Activated CD4-positive, alpha-beta T cell treated with anti-CD3 and anti-CD28 coated beads, Interleukin-2, Interleukin-4, amounts not matched to agents 100 ng/mL and 50 ng/mL, durations not matched to agents 16 hours and 8 hours (primary cell): ENCODE data around the gene NIPSNAP3A.

Experiments
- DNase-seq: peaks from one replicate; pipeline ENCODE4 v3.0.0-alpha.2; 2020; ENCODE audit warnings: low spot score

Gene NIPSNAP3A

DNA sequence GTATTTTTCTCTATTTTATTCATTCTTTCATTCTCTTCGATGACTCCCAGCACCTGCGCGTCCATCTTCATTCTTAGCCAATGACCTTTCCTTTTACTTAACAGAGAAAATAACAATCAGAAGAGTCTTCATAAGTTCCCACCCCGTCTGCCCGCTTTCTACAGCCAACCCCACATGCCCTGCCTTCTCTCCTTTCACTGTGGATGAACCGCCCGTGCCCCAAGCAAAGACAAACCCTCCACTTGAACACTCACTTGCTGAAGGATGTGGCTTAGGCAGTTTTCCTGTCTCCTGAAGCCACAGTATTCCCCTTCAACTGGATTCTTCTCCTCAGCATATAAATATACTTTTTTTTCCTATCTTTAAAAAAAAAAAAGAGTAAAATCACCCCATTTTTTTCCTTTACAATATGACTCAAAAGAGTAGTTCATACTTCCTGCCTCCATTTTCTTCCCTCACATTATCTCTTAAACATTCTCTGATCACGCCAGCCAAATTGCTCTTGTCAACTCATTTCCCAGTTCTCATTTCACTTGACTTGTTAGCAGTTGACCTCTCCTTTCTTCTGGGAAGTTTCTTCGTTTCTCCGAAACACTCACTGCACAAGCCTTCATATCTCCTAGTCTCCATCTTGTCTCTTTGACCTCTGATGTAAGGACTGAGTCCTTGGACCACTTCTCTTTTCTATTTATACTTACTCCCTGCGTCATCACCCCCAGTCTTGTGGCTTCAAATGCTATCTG, 27.5 kb downstream of the NIPSNAP3A start:
- DNase-seq = peak; percentile 30

DNA sequence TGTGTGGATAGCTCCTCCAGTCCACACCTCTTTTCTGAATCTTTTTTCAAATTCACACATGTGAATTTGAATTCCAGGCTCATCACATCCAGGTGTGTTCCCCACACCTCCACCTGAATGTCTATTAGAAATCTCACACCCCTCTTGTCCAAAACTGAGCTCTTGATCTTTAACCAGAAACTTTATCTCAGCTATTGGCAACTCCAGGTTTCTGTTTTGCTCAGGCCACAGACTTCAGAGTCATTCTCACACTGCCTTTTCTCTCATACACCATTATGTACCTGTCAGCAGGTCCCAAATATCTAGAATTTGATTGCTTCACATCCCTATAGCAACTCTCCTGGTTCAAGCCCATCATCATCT, 28.1 kb downstream of the NIPSNAP3A start:
- DNase-seq = peak; percentile 14

DNA sequence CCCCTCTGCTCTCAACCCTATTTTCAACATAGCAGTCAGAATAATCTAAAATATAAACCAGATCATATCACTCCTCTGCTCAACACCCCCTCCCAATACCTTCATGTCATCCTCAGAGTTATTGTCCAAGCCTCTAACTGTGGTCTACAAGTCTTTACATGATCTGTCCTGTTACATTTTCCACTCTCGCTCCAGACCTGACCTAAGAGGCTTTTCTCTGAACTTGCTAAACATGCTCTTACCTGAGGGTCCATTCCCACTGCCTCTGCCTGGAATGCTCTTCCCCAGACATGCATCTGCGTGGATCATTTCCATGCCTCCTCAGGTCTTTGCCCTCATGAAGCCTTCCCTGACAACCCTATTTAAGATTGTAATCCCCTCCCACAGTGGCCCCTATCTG, 28.5 kb downstream of the NIPSNAP3A start:
- no peak for DNase-seq

DNA sequence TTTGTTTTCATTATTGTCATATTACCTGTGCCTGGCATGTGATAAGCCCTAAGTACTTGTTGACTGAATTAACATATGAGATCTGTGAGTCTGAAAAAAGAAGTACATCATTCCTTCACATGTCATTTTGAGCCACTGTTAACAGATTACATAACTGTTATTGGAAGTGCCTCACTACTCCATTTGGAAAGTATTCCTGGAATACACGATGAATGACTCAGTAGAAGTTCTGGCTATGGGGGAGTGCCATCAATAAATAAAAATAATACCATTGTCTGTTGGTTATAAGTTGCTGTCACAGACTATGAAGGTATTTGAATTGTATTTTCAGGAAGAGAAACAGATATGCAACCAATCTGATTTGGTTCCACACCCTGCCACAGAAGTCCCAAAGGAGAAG, 29.3 kb downstream of the NIPSNAP3A start:
- DNase-seq = no peak

DNA sequence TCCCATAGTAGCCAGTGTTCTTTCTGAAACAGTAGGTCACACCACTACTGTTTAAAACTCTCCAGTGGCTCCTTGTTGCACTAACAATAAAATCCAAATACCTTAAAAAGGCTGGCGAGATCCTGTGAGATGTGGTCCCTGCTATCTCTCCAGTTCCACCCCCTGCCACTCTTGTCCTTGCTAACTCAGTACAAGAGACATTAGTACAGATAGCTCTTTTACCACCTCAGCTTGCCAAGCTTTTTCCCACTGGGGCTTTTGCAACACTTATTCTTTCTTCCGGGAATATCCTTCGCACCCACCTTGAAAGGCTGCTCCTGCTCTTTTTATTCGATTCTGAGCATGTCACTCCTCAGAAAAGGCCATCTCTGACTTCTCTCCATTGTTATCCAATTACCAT, 31.3 kb downstream of the NIPSNAP3A start:
- DNase-seq = no peak

DNA sequence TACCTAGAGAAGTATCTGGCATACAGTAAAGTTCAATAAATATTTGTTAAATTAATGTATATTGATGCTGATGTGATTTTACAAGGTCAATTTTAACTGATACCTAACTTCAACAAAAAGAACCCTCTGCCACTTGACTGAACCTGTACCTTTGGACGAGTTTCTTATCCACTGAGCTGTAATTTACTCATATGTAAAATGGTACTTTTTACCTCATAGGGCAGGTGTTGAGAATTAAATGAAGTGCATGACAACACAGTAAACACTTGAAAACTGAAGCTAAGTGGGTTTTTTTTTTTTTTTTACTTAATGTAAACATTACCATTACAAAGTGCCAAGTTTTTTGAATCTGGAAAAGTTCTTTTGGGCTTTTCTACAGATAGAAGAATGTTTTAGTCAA, 31.9 kb downstream of the NIPSNAP3A start:
- DNase-seq = no peak

DNA sequence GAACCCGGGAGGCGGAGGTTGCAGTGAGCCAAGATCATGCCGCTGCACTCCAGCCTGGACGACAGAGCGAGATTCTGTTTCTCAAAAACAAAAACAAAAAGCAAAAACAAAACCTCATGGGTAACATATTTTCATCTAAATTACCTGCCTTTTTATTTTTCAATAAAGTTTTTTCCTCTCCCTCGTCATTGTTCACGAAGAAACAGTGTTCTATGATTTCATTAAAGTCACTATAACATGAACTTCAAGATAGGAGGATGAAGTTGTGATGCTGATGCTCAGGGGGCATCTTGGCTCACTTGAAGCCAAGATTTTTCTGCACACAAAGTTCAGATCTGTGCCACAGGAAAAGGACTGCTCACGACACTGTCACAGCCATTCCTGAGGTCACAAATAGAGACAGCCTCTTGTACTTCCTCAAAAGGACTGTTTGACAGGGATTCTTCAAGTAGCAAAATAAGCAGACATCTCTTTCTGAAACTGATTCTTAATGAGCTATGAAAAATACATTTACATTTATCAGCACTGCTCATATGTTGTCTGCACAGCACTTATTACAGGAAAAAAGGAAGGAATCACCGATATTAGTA, 32.6 kb downstream of the NIPSNAP3A start:
- DNase-seq = no peak

DNA sequence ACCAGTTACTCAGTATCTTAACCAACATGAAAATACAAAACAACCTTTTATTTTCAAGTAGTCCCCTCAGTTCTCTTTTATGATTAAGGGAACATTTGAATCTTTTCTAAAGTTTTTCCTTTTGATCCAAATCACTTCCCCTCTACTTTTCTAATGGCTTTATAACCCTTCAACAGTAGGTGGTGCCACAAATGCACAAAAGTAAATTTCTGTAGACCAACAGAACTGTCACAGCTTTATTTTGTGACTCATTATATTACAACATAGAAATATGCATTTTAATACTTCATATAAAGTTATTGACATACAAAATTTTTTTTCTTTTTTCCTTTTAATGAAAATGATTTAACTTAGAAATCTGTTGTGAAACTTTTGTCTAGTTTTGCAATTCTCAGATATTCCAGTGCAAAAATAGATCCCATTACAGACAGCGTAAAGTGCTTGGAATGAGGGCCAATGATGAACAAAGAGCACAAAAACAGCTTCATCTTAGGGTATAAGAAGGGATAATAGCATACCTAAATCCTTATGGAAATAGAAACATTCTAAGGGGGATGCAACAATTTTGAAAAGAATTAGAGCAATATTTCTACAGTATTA, 33.4 kb downstream of the NIPSNAP3A start:
- DNase-seq = peak; percentile 22

DNA sequence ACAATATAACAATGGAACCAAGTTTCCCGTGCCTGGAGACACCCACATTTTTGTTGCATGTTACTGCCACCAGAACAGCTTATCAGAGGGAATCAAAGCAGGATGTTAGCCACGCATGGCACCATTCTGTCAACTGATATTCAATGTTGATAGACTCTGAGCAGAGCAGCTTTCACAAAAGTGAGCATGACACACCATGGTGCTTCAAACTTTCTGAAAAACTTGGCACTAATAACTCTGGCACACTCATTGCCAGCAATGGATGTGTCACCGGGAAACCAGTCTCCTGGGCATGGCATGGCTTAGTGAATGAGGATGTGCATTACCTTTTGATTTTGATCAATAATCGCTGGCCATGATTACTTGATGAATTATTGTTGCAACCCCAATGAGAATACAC, 36.1 kb downstream of the NIPSNAP3A start:
- DNase-seq = no peak

DNA sequence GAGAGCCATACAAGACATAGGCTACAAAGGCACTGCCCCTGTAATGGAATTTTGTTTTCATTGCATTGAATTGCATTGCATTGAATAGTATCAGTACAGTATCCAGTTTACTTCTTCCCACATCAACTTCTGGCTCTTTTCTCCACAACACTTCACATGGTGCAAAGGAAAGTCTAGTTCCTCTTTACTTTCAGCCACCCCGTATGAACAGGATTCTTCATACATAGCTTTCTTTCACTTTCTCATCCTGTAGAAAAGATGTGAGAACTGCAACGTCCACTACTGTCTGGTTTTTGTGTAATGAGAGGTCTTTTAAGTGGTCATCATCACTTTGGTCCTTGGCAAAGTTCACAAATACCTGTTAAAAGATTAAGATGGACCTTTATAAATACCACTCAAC, 36.6 kb downstream of the NIPSNAP3A start:
- DNase-seq = no peak

DNA sequence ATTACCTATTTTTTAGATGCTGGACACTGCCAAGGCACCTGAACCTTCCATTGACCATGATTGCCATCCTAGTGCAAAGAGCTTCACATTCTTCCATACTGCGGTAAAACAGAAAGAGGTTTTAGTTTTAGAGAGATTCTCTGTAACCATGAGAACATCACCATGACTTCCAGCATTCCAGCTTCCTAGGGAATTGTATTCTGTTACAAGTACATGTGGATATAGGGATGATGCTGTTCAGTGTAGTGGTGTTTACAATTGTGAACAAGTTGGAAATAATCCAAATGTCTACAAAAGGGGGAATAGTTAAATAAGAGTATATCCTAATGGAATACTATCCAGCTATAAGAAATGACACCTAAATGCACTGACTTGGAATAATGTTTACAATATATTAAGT, 38.8 kb downstream of the NIPSNAP3A start:
- DNase-seq = no peak

DNA sequence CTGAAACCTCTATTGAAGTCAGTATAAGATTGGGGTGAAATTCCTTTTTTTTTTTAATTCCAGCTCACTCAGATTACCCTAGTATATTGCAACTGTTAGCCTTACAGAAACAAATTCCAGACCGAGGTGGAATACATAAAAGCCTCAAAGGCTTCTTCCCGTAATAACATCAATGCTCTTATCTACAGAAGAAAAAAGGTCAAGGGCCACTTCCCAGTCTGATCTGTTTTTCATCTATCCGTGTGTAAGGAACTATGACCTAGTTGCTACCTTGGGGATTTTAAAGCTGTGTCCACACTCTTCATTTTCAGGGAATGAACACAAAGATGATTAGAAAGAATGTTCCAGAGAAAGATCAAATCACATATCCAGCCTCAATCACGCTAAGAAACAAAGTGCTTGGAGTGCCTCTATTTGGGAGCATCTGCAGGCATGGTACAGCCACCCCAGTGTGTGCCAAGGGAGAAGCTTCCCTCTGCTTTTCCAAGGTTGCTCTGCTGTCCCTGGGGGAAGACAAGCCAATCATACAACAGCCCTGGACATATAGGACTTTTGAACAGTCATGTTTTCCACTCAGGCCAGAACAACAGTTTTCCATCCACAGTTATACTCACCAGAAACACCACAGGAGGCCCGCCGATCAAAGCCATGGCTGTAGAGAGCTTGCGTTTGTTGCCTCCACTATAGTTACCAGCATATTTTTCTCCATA, 40.0 kb downstream of the NIPSNAP3A start:
- no peak for DNase-seq

DNA sequence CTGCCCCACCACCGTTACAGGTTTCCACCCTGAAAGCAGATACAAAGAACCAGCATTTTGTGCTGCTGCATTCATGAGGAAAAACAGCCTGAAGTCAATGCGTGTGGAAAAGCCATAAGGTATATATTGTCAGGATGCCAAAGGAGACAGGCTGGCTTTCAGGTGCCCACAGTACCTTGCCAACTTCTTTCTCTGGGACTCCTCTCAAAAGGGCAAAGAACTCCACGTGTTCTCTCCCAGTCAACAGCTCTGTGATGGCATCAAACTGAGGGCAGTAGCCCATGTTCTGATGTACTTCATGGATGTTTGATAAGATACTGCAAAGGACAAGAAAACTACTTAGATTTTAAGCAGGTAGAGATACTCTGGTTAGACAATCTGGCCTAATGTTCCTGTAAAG, 40.8 kb downstream of the NIPSNAP3A start:
- no peak for DNase-seq

DNA sequence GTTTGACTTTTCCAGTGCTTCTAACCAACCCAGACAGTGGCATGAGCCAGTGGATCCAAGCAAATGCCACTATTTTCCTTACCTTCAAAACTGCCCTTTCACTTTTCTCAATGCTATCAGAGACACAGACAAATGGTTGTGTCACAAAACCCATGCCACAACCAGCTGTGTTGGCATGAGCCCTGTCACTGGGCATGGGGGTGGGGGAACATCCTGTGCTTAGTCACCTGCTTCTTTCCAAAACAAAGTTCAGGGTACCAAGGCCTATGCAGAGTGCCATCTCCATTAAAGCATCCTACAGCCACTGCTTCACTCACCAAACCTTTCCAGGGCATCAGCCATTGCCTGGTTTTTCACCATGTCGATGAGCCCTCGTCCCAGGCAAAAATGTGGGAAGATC, 46.6 kb downstream of the NIPSNAP3A start:
- no peak for DNase-seq

DNA sequence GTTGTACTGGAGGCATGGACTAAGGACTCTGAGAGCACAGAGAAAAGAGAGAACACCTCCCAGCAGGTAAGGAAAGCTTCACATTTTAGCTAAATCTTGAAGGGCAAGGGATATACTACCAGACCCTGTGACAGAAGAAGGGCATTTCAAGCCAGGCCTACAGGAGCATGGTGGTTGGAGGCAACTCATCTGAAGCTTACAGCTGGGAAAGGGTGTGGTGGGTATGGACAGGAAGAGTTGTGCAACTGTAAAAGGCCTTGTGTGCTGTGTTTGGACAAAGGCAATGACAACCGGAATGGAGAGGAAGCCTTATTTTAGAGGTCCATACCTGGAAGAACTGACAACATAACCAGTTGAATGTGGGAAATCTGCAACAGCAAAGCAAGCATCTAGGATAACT, 47.6 kb downstream of the NIPSNAP3A start:
- DNase-seq = no peak

DNA sequence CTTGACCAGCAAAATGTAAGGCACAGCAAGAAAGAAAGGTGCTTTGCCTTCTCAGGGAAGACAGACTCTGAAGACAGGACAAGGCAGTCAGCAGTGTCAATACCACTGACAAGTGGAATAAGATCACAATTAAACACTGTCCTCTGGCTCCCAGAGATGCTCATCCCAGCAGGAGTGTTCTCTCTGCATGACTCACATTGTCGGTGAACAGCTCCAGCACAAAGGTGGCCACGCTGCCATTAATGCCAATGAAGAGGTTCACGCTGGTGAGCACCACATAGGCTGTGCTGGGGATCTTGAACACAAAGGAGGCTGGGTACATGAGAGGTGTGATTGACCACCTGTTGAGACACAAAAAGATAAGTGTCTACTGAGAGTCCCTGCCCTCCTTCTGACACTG, 48.4 kb downstream of the NIPSNAP3A start:
- DNase-seq = no peak

DNA sequence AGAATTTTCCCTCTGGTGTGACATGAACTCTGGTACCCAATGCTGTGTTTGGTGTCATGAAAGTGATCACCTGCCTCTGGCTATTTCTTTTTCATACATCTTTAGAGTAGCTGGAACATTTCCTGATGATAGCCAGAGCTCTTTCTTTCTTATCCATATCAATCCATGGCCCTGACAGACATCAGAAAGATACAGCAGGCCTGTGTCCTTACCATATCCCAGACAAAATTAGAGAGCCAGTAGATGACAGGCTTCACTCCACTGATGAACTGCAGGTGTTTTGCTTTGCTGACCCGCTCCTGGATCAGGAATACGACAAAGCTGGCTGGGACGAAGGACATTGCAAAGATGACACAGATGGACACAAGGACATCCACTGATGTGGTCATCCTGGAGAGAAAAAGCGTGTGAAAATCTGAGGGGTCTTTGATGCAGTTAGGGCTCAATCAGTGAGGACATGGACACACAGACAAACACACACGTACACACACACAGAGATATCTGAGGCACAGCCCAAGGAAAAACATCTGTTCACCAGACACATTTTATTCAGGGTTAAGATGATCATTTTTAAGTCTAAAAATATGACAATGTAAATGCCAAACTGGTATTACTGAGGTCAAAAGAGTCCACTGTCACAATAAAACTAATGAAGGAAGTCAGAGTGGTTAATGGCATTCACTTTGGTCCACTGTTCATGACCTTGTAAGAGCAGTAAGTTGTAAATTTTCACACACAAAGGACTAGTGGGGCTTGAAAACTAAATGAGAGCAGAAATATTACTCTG, 50.9 kb downstream of the NIPSNAP3A start:
- DNase-seq = no peak

DNA sequence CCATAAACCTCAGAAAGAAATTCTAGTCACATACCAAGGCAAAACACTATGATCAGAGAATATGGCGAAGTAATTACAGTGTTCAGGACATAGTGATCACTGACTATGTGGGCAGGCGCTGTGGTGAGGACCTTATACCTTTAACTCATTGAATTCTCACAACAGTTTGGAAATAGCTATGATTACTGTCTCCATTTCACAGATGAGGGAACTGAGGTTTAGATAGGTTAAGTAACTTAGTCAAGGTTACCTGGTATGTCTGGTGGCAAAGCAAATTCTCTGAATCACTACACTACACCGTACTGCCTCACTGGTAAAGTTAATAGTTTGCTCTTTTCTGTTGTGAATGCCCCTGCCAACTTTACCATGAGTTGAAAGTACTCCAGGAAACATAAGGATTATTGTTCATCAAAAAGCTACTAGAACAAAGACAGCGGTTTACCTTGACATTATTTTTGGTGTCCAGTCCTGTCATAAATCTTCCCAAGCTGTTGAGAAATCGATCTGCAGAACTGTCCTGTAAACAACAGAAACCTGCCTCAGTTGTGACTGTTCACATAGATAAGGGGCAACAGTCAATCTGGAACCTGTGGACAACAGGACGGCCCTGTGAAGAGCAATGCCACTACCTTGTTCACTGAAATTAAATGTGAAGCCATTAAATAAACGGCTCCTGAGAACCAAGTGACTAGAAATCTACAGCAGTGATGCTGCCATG, 52.7 kb downstream of the NIPSNAP3A start:
- DNase-seq = no peak

DNA sequence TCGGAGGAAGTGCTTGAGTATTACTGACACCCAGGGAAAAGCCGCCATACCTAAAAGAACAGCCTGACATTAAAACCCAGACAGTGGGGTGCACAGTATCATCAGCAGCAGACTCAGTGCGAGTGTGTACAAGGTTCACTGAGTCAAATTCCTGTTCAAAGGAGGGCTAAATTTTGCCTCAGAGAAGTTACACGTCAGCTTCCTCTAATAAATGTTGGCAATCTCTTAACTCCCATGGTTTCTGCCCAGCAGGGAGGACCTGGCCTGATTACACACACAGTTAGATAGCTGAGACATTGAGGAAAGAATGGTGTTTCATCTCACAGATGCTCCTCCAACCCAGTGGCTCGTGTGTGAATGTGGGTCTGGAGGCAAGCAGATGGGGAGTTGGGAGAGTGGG, 54.6 kb downstream of the NIPSNAP3A start:
- DNase-seq = no peak

DNA sequence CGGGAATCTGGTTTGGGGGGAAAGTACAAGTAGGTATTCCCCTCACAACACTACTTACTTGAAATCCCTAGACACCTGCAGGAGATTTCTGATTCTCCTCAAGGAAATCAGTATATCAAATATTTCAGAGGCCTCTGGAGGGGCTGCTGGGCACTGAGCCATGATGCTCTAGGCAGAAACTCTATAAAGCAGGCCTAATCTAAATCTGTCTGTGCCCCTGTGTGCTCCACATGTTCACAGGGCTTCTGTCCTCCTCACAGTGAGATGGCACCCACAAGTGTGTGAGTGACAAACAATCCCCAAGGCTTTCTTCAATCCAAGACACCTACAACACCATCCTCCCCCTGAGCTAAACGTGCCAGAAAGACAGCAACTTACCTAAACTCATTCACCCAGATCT, 55.4 kb downstream of the NIPSNAP3A start:
- no peak for DNase-seq

DNA sequence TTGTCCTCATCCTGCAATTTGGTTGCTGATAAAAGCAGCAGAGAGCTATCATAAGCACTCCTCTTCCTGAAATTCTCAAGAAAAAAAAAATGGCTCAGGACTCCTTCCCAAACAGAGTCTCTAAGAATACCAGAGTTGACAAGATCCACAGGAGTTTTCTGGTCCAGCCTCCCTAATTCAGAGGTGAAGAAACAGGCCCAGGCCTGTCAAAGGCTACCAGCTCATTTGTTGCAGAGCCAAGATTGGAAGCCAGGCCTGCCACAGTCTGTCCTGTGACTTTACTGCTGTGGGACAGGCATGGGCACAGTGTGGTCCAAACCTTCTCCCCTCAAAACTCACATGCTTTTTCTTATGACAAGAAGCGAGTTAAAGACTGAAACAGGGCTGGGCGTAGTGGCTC, 58.0 kb downstream of the NIPSNAP3A start:
- DNase-seq = no peak
